Renal cortex interstitium (tissue), 15 donors: ENCODE measurements around the gene MICB. TPM values are rescaled to one million over a fixed set of nuclear protein-coding genes. Genes with fewer than 3 reads are reported as not detected.
"Not testable (repeated sequence)": the region's sequence is repeated elsewhere in the genome, so short reads cannot be mapped to it uniquely, and the experiment has no call there.

ENCODE experiments used
- DNase-seq, 11 donors: peaks; one replicate each; pipeline ENCODE4 v3.0.0-alpha.2; 2013; ENCODE audit warnings: low read depth in 9 of 11, low spot score in 4 of 11; ENCODE audit errors: extremely low read depth in 1 of 11
- long read RNA-seq, 16 experiments: transcript quantifications; one replicate each; lab custom pipeline, GENCODE V29; 2026
- polyA plus RNA-seq, 3 donors: library from polyadenylated mRNA; unstranded; fragments of 120-200 nt; gene quantifications; one replicate each; pipeline ENCODE4 v1.2.1, GENCODE V29; 2013; ENCODE audit not compliant: insufficient read length in 3 of 3

MICB gene
- polyA plus RNA-seq: 1 to 10 TPM; 1.4 to 1.8 (median 1.5) TPM
- long read RNA-seq, donor 1, partial matches to known transcripts: 0 of 1 reads
- long read RNA-seq, donor 1, other reads (novel, unspliced or antisense): 0 of 1 reads
- long read RNA-seq, donor 2: 0 reads
- long read RNA-seq, donor 3: 0 reads
- long read RNA-seq, donor 4: 0 reads
- long read RNA-seq, donor 5: 0 reads
- long read RNA-seq, donor 6: 0 reads
- long read RNA-seq, donor 7: 0 reads
- long read RNA-seq, donor 8: 0 reads
- long read RNA-seq, donor 9: 0 reads
- long read RNA-seq, donor 10: 0 reads
- long read RNA-seq, donor 11, partial matches to known transcripts: 262 of 320 reads
- long read RNA-seq, donor 11, other reads (novel, unspliced or antisense): 58 of 320 reads
- long read RNA-seq, donor 12: 0 reads
- long read RNA-seq, donor 13: 0 reads
- long read RNA-seq, donor 14: 0 reads
- long read RNA-seq, donor 15: 0 reads
- long read RNA-seq, donor 16: 0 reads

GRCh38 chr6:31497531-31498476, at the start of gene MICB:
MICB (plus strand) TSS chr6:31498145; CDS start chr6:31498194, 49 bp downstream.
- DNase-seq: peak in 9 of 11 donors; percentile 31 to 73 (median 48)

- DNase-seq: no peak
Measured at GRCh38 chr6:31450751-31451150, 47.2 kb upstream of the MICB start.

- no peak for DNase-seq
Measured at GRCh38 chr6:31452859-31453258, 45.1 kb upstream of the MICB start.

GRCh38 chr6:31453259-31453658, 44.7 kb upstream of the MICB start:
- no peak for DNase-seq

GRCh38 chr6:31459864-31460263, 38.1 kb upstream of the MICB start:
- not testable (repeated sequence) for DNase-seq

- no peak for DNase-seq
Measured at GRCh38 chr6:31460361-31461025, 37.5 kb upstream of the MICB start.

GRCh38 chr6:31462026-31462963, 35.6 kb upstream of the MICB start:
- peak in 1 of 11 donors; percentile 4 for DNase-seq

GRCh38 chr6:31462964-31463870, 34.7 kb upstream of the MICB start:
- peak; percentile 65 to 85 (median 72) for DNase-seq

- no peak for DNase-seq
Measured at GRCh38 chr6:31464252-31465184, 33.4 kb upstream of the MICB start.

- DNase-seq: no peak
Measured at GRCh38 chr6:31465185-31465536, 32.8 kb upstream of the MICB start.

- DNase-seq: no peak
Measured at GRCh38 chr6:31465718-31466117, 32.2 kb upstream of the MICB start.

- no peak for DNase-seq
Measured at GRCh38 chr6:31466466-31466865, 31.5 kb upstream of the MICB start.

- no peak for DNase-seq
Measured at GRCh38 chr6:31467151-31467550, 30.8 kb upstream of the MICB start.

- no peak for DNase-seq
Measured at GRCh38 chr6:31468311-31468710, 29.6 kb upstream of the MICB start.

- no peak for DNase-seq
Measured at GRCh38 chr6:31470801-31471200, 27.1 kb upstream of the MICB start.

- no peak for DNase-seq
Measured at GRCh38 chr6:31471711-31472110, 26.2 kb upstream of the MICB start.
